RPMI7951 (cell line): ENCODE measurements around the gene TTLL12. TPM values are rescaled to one million over a fixed set of nuclear protein-coding genes. Genes with fewer than 3 reads are reported as not detected.

Experiments
- DNase-seq: peaks from one replicate; pipeline ENCODE4 v3.0.0-alpha.2; 2012; ENCODE audit warnings: low read depth
- total RNA-seq: library from RNA; depleted of rRNA; stranded (reverse); fragments of >200 nt; shearing (Covaris generic); gene quantifications from 2 replicates; pipeline ENCODE4 v1.2.3, GENCODE V29; 2014

TTLL12 gene
- total RNA-seq, 1 experiment from 2014 or later, result 17.9 TPM

GRCh38 chr22:43199541-43199940 is 12.6 kb upstream of the TTLL12 start:
- no peak for DNase-seq

DNA sequence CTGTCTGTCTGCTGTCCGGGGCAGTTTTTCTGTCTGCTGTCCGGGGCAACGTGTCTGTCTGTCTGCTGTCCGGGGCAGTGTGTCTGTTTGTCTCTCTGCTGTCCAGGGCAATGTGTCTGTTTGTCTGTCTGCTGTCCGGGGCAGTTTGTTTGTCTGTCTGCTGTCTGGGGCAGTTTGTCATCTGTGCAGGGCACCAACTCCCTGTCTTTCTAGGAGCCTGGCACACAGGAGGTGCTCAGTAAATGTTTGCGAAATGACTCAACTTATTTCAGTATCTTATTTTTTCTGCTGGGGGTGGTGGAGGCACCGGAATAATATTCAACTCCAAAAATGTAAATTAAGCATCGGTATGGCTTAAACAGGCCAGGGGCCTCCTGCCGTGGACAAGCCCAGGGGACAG is 12.0 kb upstream of the TTLL12 start:
- DNase-seq, result no peak

- DNase-seq, result no peak
These were observed 11.2 kb upstream of the TTLL12 start for GRCh38 chr22:43198126-43198525.

DNA sequence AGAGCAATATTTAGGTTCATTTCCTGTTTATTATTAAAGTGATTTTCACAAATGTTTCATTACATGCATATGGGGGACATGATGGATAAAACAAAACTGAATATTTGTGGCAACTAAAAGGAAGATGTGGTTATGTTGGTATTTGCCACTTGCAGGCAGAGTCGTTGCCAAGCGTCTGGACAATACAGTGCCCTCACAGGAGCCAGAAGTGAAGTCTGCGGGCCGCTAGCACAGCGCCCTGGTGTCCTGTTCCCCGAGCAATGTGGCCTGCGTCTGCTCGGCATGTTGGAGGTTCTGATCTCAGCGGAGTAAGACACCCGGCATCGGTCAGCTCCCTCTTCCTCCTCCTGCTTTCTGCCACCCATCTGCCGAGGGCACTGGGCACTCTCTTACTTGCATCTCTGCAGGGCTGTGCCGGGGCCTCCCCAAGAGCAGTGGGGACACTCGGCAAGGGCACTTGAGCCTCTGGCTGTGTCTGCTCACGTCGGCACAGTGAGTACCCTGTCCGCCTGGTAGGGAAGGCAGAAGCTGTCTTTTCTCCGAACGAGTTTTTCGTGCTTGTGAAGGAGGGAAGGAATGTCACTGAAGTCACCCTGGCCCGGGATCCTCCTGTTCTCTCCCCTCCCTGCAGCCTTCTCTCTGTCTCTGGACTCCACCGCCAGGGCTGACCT is 10.5 kb upstream of the TTLL12 start:
- peak; percentile 86 for DNase-seq

DNA sequence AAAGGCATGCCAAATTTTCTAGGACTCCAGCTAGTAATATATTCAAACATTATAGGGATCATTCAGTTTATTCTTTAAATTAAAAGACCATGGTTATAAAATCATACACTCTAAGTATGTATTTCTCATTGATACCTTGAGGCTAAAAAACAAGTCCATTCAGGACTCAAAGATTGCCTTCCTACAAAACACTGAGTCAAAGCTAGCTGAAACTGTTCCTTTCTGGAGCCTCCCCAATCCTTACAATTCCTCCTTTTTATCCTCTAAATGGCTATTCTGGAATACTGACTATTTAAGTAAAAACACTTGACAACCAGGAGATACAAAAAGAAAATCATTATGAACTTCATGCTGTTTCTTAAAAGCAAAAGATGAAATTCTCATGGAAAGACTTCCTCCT is 4.9 kb upstream of the TTLL12 start:
- DNase-seq, result no peak

DNA sequence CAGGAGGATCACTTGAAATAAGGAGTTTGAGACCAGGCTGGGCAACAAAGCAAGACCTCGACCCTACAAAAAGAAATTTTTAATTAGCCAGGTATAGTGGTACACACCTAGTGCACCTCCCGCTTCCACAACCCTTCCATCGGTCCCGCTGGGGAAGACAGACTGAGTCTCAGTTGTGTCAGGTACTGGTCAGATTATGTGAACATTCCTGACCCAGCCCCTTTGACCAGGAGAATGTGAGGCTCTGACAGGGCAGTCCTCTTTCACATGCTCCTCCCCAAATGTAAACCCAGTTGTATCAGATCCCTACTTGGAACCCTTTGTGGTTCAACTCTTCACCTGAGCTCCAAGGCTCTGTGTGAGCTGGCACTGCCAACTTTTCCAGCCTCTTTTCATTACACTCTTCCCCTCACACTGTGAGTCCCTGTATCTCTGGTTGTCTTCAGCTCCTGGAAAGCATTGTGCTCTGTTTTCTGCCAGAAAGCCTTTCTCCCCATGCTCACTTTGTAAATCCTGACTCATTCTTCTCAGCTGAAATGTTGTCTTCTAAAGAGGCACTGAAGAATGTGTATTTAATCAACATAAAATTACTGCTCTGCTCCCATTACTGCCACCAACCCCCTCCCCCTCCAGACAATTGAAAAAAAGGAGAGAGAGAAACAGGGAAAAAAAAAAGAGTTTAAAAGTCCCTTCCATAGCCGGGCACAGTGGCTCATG is 2.1 kb upstream of the TTLL12 start:
- DNase-seq, result no peak

DNA sequence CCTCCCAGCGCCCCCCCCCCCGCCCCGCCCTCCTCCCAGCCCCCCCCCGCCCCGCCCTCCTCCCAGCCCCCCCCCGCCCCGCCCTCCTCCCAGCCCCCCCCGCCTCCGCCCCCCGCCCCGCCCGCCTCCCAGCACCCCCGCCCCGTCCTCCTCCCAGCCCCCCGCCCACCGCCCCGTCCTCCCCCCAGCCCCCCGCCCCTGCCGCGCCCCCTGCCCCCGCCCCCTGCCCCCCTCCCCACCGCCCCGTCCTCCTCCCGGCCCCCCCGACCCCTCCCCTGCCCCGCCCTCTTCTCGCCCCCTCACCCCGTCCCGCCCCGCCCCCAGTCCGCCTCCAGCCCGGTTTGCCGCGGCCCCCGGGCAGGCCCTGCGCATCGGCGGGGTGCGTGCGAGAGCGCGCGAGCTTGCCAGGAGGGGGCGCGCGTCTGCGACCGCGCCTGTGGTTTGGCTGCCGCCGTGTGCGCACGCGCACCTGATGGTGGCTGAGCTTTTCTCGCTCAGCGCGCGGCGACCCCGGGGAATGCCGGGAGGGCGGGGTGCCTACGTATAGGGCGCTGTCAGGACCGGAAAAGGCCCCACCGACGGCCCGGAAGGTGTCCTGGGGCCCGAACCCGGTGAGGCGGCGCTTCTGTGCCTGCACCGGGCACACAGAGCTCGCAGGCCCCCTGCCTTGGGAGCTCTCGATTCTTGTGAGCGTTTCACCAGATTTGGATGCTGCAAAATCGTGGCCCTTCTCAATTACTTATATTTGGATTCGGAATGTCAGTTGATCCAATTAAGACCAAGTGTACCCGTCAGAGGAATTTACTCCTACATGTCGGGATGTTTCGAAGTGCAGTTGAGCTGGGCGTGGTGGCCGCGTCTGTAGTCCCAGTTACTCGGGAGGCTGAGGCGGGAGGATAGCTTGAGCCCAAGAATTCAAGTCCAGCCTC is 501 bp upstream of the TTLL12 start:
- DNase-seq, result peak; percentile 90

GRCh38 chr22:43185860-43186261 is 1.1 kb downstream of the TTLL12 start:
- peak; percentile 22 for DNase-seq

GRCh38 chr22:43183496-43184277 is 3.2 kb downstream of the TTLL12 start:
- peak; percentile 17 for DNase-seq

DNA sequence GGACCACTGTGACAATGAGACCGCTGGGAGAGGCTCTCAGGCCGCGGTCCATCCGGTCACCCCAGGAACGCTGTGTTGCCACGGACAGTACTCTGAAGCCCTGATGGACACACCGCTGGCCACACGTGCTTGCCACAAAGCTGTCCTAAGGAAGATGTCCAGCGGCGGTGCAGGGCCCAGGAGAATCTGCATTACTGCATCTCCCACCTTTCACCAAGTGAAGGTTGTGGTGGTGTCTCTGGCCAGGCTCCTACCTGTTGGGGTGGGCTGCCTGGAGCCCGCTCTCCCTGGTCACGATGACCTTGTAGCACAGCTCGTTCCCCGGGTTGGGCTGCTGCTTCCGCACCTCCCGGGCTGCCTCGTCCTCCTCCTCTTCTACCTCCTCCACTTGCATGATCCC is 4.2 kb downstream of the TTLL12 start:
- DNase-seq, result no peak

- no peak for DNase-seq
These were observed 4.8 kb downstream of the TTLL12 start for GRCh38 chr22:43182118-43182517.

- no peak for DNase-seq
These were observed 5.4 kb downstream of the TTLL12 start for GRCh38 chr22:43181321-43182076.

DNA sequence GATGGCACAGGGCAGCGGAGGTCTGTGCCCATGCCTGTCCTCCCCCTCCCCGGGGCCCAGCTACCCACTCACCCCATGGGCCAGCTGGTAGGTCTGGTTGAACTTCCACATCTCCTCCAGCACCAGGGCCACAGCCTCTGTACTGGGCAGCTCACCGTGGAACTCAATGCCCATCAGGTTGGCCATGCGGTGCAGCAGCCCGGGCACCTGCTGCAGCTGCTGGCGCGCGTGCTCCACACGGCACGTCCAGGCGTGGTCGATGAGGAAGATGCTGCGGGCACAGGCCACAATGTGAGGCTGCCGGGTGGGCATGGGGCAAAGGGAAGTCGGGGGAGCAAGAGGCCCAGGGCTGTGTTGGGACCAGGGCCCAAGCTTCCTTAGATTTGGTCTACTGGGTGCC is 6.3 kb downstream of the TTLL12 start:
- DNase-seq, result no peak

- DNase-seq, result no peak
These were observed 7.1 kb downstream of the TTLL12 start for GRCh38 chr22:43179911-43180195.

DNA sequence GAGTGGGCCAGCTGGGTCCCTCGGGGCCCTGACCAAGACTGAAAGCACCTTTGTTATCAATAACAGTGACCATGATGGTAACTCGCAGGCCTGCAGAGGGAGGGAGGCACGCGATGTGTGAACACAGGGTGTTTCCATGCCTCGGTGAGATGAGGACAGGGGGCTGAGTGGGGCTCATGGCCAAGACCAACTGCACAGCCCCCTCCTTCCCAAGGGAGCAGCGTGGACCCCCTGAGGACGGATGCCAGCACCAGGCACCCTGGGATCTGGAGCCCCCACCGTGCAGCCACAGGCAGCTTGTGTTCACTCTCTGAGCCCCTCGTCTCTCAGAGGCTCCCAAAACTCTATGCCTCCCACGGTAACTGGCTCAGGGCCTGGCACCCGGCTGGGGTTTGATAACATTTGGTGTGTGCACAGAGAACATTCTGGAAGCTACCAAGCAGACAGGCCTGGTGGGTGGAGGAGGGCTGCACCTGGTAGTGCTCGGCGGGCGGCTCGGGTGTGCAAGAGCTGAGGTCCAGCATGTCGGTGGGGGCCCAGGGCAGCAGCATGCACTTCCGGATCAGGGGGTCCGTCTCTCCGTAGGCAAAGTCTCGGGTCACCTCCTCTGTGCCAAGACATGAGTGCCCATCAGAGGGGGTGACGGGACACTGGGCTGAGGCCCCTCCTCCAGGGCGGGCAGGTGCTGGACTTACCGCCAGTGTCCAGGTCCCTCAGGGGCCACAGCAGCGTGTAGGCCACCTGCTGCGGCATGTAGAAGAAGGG is 7.6 kb downstream of the TTLL12 start:
- no peak for DNase-seq

DNA sequence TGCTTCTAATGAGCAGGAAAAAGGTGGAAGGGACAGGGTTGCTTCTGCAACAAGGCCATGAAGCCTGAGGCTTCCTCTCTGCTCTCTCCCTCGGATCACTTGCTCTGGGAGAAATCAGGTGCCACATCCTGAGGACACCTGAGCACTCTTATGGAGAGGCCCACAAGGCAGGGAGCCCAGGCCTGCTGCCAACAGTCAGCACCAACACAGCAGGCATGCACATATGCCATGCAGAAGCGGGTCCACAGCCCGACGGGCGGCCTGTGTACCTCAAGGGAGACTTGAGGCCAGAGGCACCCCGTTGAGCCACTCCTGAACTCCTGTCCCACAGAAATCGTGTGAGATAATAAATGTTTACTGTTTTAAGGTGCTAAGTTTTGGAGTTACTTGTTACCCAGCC is 9.5 kb downstream of the TTLL12 start:
- no peak for DNase-seq

DNA sequence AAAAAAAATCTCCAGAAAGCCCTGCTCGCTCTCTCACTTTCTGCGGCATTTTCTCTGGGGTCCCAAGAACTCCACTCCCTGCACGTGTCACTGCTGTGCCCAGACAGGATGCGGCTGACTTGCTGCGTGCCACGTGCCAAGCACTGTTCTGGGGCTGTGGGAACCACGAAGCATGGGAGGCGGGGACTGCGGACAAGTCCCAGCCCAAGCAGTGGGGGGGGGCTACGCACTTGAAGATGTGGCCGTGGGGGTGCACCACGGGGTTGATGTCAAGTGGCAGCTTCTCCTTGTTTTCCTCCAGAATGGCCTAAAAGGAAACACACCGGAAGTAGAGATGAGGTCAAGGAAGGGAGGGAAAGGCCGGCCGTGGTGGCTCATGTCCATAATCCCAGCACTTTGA is 10.8 kb downstream of the TTLL12 start:
- no peak for DNase-seq

DNA sequence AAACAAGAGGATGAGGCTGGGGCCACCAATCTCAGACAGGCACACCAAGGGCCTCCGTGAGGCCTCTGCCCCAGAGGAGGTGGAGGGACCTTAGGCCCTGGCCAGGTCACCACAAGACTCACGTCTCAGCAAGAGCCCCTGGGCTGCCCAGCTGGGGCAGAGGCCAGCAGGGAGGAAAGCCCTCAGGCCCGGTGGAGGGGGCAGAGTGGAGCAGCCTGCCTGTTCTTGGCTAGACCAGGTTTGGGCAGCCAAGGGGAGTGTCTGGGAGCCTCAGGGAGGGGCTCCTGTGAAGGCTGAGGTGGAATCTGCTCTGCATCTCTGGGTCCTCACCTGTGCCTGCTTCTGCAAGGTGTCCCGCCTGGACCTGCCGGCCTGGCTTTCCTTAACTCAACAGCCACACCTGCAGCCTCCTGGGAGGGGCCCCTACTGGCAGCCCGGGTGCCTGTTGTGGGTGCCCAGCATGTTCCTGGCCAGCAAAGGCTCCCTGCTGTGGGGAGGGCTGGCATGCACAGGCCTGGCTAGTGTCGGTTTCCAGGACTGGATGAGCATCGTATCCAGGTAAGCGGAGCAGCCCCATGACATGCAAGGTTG is 11.9 kb downstream of the TTLL12 start:
- DNase-seq, result no peak

DNA sequence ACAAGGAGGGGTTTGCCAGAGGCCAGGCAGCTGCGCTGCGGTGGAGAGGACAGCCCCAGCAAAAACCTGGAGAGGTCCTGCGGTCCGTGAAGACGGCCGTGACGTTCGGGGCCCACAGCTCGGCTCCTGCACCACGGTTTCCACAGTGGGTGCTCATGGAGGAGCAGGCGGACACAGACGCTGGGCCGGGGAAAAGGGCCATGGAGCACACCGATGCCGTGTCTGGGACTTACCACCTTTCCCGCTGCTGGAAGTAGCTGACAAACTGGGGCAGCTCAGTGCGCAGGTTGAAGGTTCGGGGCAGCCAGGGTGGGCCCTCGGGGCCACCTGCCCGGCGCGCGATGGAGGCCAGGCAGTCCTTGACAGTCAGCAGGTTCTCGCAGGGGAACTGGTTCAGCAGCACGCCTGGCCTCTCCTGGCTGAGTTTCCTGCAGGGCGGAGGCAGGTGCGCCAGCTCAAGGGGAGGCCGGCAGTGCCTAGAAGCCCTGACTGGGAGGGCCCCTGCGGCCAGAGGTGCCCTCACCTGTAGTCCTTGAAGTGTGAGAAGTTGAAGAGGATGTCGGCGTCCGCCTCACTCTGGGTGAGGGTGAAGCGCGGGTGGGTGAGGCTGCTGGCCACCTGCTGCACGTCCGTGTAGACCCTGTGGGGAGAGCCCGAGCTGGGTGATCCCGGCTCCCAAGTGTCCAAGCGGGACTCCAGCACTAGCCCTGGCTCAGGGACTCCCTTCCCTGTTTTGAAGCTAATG is 12.8 kb downstream of the TTLL12 start:
- no peak for DNase-seq
